Osteoblast (primary cell): ENCODE measurements around the gene CRADD. TPM values are rescaled to one million over a fixed set of nuclear protein-coding genes. Genes with fewer than 3 reads are reported as not detected.
"Not testable (repeated sequence)": the region's sequence is repeated elsewhere in the genome, so short reads cannot be mapped to it uniquely, and the experiment has no call there.

Experiments used
- DNase-seq: peaks from one replicate; pipeline ENCODE4 v3.0.0; 2011; ENCODE audit warnings: low spot score, mixed read lengths; ENCODE audit not compliant: insufficient read length; ENCODE audit errors: missing footprints
- H2AFZ ChIP-seq: 2 replicates; pipeline ENCODE4 v1.6.0; 2011; ENCODE audit warnings: mild to moderate bottlenecking, low read length
- H3K27ac ChIP-seq: 2 replicates; pipeline ENCODE4 v1.5.1; 2011; ENCODE audit warnings: mild to moderate bottlenecking, low read depth, low read length, moderate library complexity
- H3K27me3 ChIP-seq: 2 replicates; pipeline ENCODE4 v1.6.0; 2012; ENCODE audit warnings: mild to moderate bottlenecking, control low read depth, inconsistent platforms, low read length, moderate library complexity; ENCODE audit not compliant: insufficient read depth
- H3K36me3 ChIP-seq: 2 replicates; pipeline ENCODE4 v1.5.1; 2011; ENCODE audit warnings: mild to moderate bottlenecking, low read length, control low read depth, moderate library complexity; ENCODE audit not compliant: insufficient read depth
- H3K4me1 ChIP-seq: 2 replicates; pipeline ENCODE4 v1.5.1; 2011; ENCODE audit warnings: mild to moderate bottlenecking, low read length, control low read depth, moderate library complexity; ENCODE audit not compliant: insufficient read depth
- H3K4me2 ChIP-seq: 2 replicates; pipeline ENCODE4 v1.6.0; 2011; ENCODE audit warnings: mild to moderate bottlenecking, low read length; ENCODE audit not compliant: insufficient read depth
- H3K4me3 ChIP-seq: fragments of 200-600 bp; sonication (generic); 3 replicates; pipeline ENCODE4 v1.5.1; 2012; ENCODE audit warnings: mild to moderate bottlenecking, low read length, inconsistent platforms; ENCODE audit not compliant: insufficient read depth
- H3K79me2 ChIP-seq: 2 replicates; pipeline ENCODE4 v1.6.0; 2012; ENCODE audit warnings: mild to moderate bottlenecking, low read length, control low read depth, inconsistent platforms; ENCODE audit not compliant: insufficient read depth
- H3K9me3 ChIP-seq: 2 replicates; pipeline ENCODE4 v1.5.1; 2011; ENCODE audit warnings: low read depth, low read length, control low read depth
- H4K20me1 ChIP-seq: 2 replicates; pipeline ENCODE4 v1.6.0; 2012; ENCODE audit warnings: mild to moderate bottlenecking, low read length, control low read depth; ENCODE audit not compliant: insufficient read depth
- total RNA-seq: library from RNA; depleted of rRNA; stranded (reverse); fragments of >200 nt; gene quantifications from 2 replicates; pipeline ENCODE4 v1.2.3, GENCODE V29; 2012
- TF ChIP-seq, protein P1 (sequence below): IDR thresholded peaks from 2 replicates; pipeline ENCODE4 v1.5.1; 2011; ENCODE audit warnings: mild to moderate bottlenecking, low read depth, low read length, moderate library complexity; ENCODE audit errors: extremely low read depth

CRADD gene
- total RNA-seq, 1 donor: 15.6 TPM

DNA sequence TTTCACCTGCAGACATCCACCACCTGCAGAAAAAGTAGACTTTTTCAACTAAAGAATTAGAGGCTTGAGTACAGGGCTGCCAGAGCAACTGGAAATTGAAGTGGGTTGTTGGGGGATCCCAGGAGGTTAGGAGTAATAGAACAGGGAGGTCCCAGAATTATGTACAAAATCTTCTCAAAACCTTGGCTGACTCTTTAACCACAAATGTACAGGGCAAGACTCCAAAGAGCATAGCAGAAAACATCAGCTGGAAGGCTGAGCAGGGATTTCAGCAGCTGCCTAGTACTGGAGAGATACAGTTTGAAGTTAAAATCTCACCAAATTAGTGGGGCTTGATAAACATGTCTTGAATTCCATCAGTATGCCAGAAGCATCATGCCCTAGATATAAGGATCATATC, 191.6 kb downstream of the CRADD start:
- Histone ChIP-seq H3K4me1 (peaks cover 18% of the 10 kb centered on the region), H3K36me3 (no peaks in the 10 kb centered on the region), H3K79me2 (no peaks in the 10 kb centered on the region), H3K27me3 (no peaks in the 10 kb centered on the region), H3K9me3 (peaks cover 6% of the 10 kb centered on the region), H3K27ac (no peak overlapping the region), H3K4me3 (no peak overlapping the region), H2AFZ (no peak overlapping the region), H3K4me2 (no peak overlapping the region), H4K20me1 (no peaks in the 10 kb centered on the region)
- TF ChIP-seq, protein P1, sequence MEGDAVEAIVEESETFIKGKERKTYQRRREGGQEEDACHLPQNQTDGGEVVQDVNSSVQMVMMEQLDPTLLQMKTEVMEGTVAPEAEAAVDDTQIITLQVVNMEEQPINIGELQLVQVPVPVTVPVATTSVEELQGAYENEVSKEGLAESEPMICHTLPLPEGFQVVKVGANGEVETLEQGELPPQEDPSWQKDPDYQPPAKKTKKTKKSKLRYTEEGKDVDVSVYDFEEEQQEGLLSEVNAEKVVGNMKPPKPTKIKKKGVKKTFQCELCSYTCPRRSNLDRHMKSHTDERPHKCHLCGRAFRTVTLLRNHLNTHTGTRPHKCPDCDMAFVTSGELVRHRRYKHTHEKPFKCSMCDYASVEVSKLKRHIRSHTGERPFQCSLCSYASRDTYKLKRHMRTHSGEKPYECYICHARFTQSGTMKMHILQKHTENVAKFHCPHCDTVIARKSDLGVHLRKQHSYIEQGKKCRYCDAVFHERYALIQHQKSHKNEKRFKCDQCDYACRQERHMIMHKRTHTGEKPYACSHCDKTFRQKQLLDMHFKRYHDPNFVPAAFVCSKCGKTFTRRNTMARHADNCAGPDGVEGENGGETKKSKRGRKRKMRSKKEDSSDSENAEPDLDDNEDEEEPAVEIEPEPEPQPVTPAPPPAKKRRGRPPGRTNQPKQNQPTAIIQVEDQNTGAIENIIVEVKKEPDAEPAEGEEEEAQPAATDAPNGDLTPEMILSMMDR: no peak
- DNase-seq: no peak

DNA sequence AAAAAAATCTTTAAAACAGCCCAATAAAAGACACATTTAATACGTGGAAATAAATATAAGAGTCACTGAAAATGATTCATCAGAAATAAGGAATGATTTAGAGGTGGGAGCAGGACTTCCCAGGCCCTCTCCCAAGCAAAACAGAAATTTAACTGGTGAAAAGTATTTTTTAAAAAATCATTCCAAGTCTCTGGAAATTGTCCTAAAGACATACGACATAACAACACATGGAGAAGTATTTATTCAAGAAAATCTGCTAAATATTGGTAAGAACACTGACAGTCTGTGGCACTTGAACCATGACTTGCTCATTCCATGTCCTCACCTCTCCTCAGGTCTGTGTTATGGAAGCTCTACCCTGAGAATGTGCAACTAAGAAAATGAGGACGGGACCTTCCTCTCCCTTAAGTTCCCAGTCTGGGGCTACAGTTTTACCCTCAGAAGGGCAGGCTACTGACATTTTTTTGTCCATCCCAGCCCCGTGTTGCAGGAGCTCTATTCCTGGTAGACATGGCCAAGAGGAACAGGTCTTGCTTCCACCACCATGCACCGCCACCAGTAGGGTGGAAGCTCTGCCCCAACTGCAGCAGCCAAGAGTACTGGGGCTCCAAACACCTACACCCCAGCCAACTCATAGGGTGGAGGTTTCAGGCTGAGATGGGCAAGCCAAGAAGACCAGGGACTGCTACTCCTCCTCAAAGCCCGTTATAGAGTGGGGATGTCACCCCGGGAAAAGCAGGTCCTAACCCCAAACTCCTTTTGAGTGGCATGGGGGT, 193.0 kb downstream of the CRADD start:
- no peaks in the 10 kb centered on the region for H3K36me3 ChIP-seq
- H3K4me1 ChIP-seq: peaks cover 18% of the 10 kb centered on the region
- no peaks in the 10 kb centered on the region for H3K27me3 ChIP-seq
- no peak overlapping the region for H3K4me2 ChIP-seq
- TF ChIP-seq, protein P1: no peak
- H4K20me1 ChIP-seq: no peaks in the 10 kb centered on the region
- no peak for DNase-seq
- H3K27ac ChIP-seq: no peak overlapping the region
- H3K79me2 ChIP-seq: no peaks in the 10 kb centered on the region
- no peak overlapping the region for H2AFZ ChIP-seq
- peaks cover under 1% of the 10 kb centered on the region for H3K9me3 ChIP-seq
- no peak overlapping the region for H3K4me3 ChIP-seq

DNA sequence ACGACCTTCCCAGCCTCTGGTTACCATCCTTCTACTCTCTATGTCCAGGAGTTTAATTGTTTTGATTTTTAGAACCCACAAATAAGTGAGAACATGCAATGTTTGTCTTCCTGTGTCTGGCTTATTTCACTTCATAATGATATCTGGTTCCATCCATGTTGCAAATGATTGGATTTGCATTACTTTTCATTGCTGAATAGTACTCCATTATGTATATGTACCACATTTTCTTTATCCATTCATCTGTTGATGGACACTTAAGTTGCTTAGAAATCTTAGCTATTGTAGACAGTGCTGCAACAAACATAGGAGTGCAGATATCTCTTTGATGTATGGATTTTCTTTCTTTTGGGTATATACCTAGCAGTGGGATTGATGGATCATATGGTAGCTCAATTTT, 194.4 kb downstream of the CRADD start:
- not testable (repeated sequence) for H3K4me2 ChIP-seq, H3K4me3 ChIP-seq, H2AFZ ChIP-seq, H4K20me1 ChIP-seq, DNase-seq, H3K27ac ChIP-seq, H3K36me3 ChIP-seq, H3K27me3 ChIP-seq, H3K79me2 ChIP-seq, H3K9me3 ChIP-seq
- peaks cover 18% of the 10 kb centered on the region for H3K4me1 ChIP-seq

DNA sequence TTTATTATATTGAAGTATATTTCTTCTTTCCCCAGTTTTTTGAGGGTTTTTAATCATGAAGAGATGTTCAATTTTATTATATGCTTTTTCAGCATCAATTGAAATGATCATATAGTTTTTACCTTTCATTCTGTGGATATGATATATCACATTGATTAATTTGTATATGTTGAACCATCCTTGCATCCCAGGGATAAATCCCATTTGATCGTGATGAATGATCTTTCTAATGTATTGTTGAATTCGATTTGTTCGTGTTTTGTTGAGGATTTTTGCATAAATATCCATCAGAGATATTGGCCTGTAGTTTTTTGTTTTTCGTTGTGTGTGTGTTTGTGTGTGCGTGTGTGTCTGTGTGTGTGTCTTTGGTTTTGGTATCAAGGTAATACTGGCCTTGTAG, 196.4 kb downstream of the CRADD start:
- Histone ChIP-seq H3K4me3 (no peak overlapping the region), H3K4me2 (no peak overlapping the region), H3K36me3 (no peaks in the 10 kb centered on the region), H4K20me1 (no peaks in the 10 kb centered on the region), H3K4me1 (peaks cover 17% of the 10 kb centered on the region), H3K27me3 (no peaks in the 10 kb centered on the region), H3K79me2 (no peaks in the 10 kb centered on the region), H3K27ac (no peak overlapping the region), H3K9me3 (no peaks in the 10 kb centered on the region), H2AFZ (no peak overlapping the region)
- TF ChIP-seq, protein P1: no peak
- DNase-seq: no peak
